HEK293 (cell line): ENCODE data around the gene PIK3C2A.
"Not testable (repeated sequence)": the region's sequence is repeated elsewhere in the genome, so short reads cannot be mapped to it uniquely, and the experiment has no call there.

ENCODE experiments used
- CTCF ChIA-PET: fragments of 350-600 bp; formaldehyde crosslinking; extraction: SDS; loops from one replicate; lab custom pipeline; 2021; ENCODE audit warnings: antibody characterized with exemption; lab: Yijun Ruan, JAX
- POLR2A ChIA-PET: fragments of 300-600 bp; formaldehyde crosslinking; extraction: SDS; loops from one replicate; lab custom pipeline; 2020; ENCODE audit warnings: antibody characterized with exemption, inconsistent platforms; lab: Yijun Ruan, JAX
- H3K27ac ChIP-seq: fragments of 200-500 bp; sonication (Bioruptor generic); 2 replicates; pipeline ENCODE4 v1.5.1; 2014; ENCODE audit warnings: low read depth, low read length, control low read depth, inconsistent platforms; ENCODE audit errors: extremely low read depth
- H3K36me3 ChIP-seq, 2 experiments: fragments of 200-500 bp in 1 of 2; sonication (Bioruptor generic) in 1 of 2; 1 replicate in 1 of 2; 2 replicates in 1 of 2; pipeline ENCODE4 v1.5.1; 2014 to 2017; ENCODE audit warnings: inconsistent platforms in 2 of 2, low read length in 2 of 2; ENCODE audit not compliant: control insufficient read depth in 2 of 2, insufficient read depth in 1 of 2
- H3K4me1 ChIP-seq: fragments of 200-500 bp; sonication (Bioruptor generic); 2 replicates; pipeline ENCODE4 v1.5.1; 2014; ENCODE audit warnings: mild to moderate bottlenecking, low read length, inconsistent platforms; ENCODE audit not compliant: control insufficient read depth, insufficient read depth
- H3K4me3 ChIP-seq: 2 replicates; pipeline ENCODE4 v1.5.1; 2011; ENCODE audit warnings: low read depth, mild to moderate bottlenecking, control low read depth, low read length, moderate library complexity
- H3K9me3 ChIP-seq: fragments of 200-500 bp; sonication (Bioruptor generic); 2 replicates; pipeline ENCODE4 v1.5.1; 2014; ENCODE audit warnings: low read depth, low read length, inconsistent platforms; ENCODE audit not compliant: control insufficient read depth, insufficient read depth
- GLI2 ChIP-seq: fragments of 450-650 bp; formaldehyde crosslinking; IDR thresholded peaks from 2 replicates; pipeline ENCODE4; 2017; ENCODE audit warnings: missing biosample characterization, missing genetic modification characterization, low read depth, borderline replicate concordance
- KLF8 ChIP-seq: fragments of 450-650 bp; formaldehyde crosslinking; IDR thresholded peaks from 2 replicates; pipeline ENCODE4 v1.5.1; 2016; ENCODE audit warnings: missing biosample characterization, missing genetic modification characterization
- PBX3 ChIP-seq: sonication (generic); formaldehyde crosslinking; IDR thresholded peaks from 2 replicates; pipeline ENCODE4 v1.8.1; 2022; ENCODE audit warnings: mild to moderate bottlenecking, moderate library complexity, missing genetic modification reagents
- PRDM1 ChIP-seq: fragments of 450-650 bp; formaldehyde crosslinking; IDR thresholded peaks from 2 replicates; pipeline ENCODE4; 2016; ENCODE audit warnings: missing biosample characterization, missing genetic modification characterization
- PRDM4 ChIP-seq: fragments of 450-650 bp; formaldehyde crosslinking; IDR thresholded peaks from 2 replicates; pipeline ENCODE4 v1.5.1; 2017; ENCODE audit warnings: missing biosample characterization, missing genetic modification characterization
- TSHZ1 ChIP-seq: fragments of 450-650 bp; formaldehyde crosslinking; IDR thresholded peaks from 2 replicates; pipeline ENCODE4 v1.5.1; 2016; ENCODE audit warnings: missing biosample characterization, missing genetic modification characterization, borderline replicate concordance
- ZBTB10 ChIP-seq: fragments of 450-650 bp; formaldehyde crosslinking; IDR thresholded peaks from 2 replicates; pipeline ENCODE4 v1.5.1; 2016; ENCODE audit warnings: missing biosample characterization, missing genetic modification characterization
- ZNF10 ChIP-seq: fragments of 450-650 bp; formaldehyde crosslinking; IDR thresholded peaks from 2 replicates; pipeline ENCODE4 v1.5.1; 2017; ENCODE audit warnings: missing biosample characterization, missing genetic modification characterization
- ZNF112 ChIP-seq: fragments of 450-650 bp; formaldehyde crosslinking; IDR thresholded peaks from 2 replicates; pipeline ENCODE4 v1.5.0; 2017; ENCODE audit warnings: missing biosample characterization, missing genetic modification characterization
- ZNF146 ChIP-seq: fragments of 450-650 bp; formaldehyde crosslinking; IDR thresholded peaks from 2 replicates; pipeline ENCODE4 v1.5.1; 2016; ENCODE audit warnings: missing biosample characterization, missing genetic modification characterization
- ZNF174 ChIP-seq: fragments of 450-650 bp; formaldehyde crosslinking; IDR thresholded peaks from 2 replicates; pipeline ENCODE4 v1.5.0; 2017; ENCODE audit warnings: missing biosample characterization, mild to moderate bottlenecking, missing genetic modification characterization
- ZNF366 ChIP-seq: fragments of 450-650 bp; formaldehyde crosslinking; conservative IDR thresholded peaks from 2 replicates; pipeline ENCODE4 v1.5.1; 2016; ENCODE audit warnings: missing biosample characterization, missing genetic modification characterization
- ZNF580 ChIP-seq: fragments of 450-650 bp; formaldehyde crosslinking; IDR thresholded peaks from 2 replicates; pipeline ENCODE4 v1.5.1; 2016; ENCODE audit warnings: missing biosample characterization, missing genetic modification characterization
- ZNF626 ChIP-seq: fragments of 450-650 bp; sonication (Bioruptor Pico); formaldehyde crosslinking; IDR thresholded peaks from 2 replicates; pipeline ENCODE4 v1.5.1; 2018; ENCODE audit warnings: missing biosample characterization, missing genetic modification characterization, inconsistent platforms
- ZNF660 ChIP-seq: fragments of 450-650 bp; IDR thresholded peaks from 2 replicates; pipeline ENCODE4 v1.5.1; 2018; ENCODE audit warnings: missing biosample characterization, mild to moderate bottlenecking, missing genetic modification characterization

Gene PIK3C2A

GRCh38 chr11:17244046-17244445 lies 36.3 kb upstream of the PIK3C2A start (continued):
- TF ChIP-seq ZBTB10 (tag by site-specific recombination): no peak

- H3K4me3 ChIP-seq, POLR2A ChIA-PET, H3K4me1 ChIP-seq: not testable (repeated sequence)
- CTCF ChIA-PET: interaction anchor here (0.5 kb wide), 1 partner anchor 141 kb away, joined by 3 read pairs; no protein-coding TSS in a partner anchor
- TF ChIP-seq ZNF146 (tag by site-specific recombination) (peak; percentile 96), ZNF580 (tag by site-specific recombination) (0 out of 2 replicates have a peak, but pooled peaks have one; percentile 46)
- TF ChIP-seq, all 188 proteins: peak for 2; not testable (repeated sequence) for 186
- H3K36me3 ChIP-seq, H3K9me3 ChIP-seq, H3K27ac ChIP-seq: not testable (repeated sequence)
Observed at GRCh38 chr11:17242954-17243353, 35.2 kb upstream of the PIK3C2A start.

GRCh38 chr11:17240780-17241179 lies 33.0 kb upstream of the PIK3C2A start:
- ChIA-PET CTCF (interaction anchor here (0.7 to 4.9 kb wide), 2 partner anchors 11 to 1650 kb away, joined by 4 to 24 read pairs; no protein-coding TSS in a partner anchor), POLR2A (no interaction called here)

GRCh38 chr11:17239927-17240326 lies 32.1 kb upstream of the PIK3C2A start:
- CTCF ChIA-PET: interaction anchor here (4.9 kb wide), 1 partner anchor 10 kb away, joined by 24 read pairs; no protein-coding TSS in a partner anchor
- H3K27ac ChIP-seq, H3K4me3 ChIP-seq, H3K36me3 ChIP-seq, POLR2A ChIA-PET, H3K9me3 ChIP-seq, H3K4me1 ChIP-seq: not testable (repeated sequence)

More at GRCh38 chr11:17240780-17241179, 33.0 kb upstream of the PIK3C2A start:
- H3K27ac ChIP-seq: no peak overlapping the region
- no peak overlapping the region for H3K4me3 ChIP-seq
- no peaks in the 10 kb centered on the region for H3K36me3 ChIP-seq
- H3K9me3 ChIP-seq: no peaks in the 10 kb centered on the region
- no peaks in the 10 kb centered on the region for H3K4me1 ChIP-seq
- TF ChIP-seq PRDM4 (tag by site-specific recombination) (no peak), ZNF366 (tag by site-specific recombination) (peak; percentile 87), PRDM1 (tag by site-specific recombination) (peak; percentile 65; the same call in 1 of the 2 replicates)

- H3K4me1 ChIP-seq: no peaks in the 10 kb centered on the region
- no peaks in the 10 kb centered on the region for H3K9me3 ChIP-seq
- H3K36me3 ChIP-seq: no peaks in the 10 kb centered on the region
- H3K4me3 ChIP-seq: no peak overlapping the region
- TF ChIP-seq PBX3 (CRISPR knock-in tag) (no peak), ZNF112 (tag by site-specific recombination) (no peak), ZNF10 (tag by site-specific recombination) (no peak), KLF8 (tag by site-specific recombination) (no peak), TSHZ1 (tag by site-specific recombination) (no peak), GLI2 (tag by site-specific recombination) (no peak), ZNF174 (tag by site-specific recombination) (no peak), ZNF660 (no peak), ZNF626 (tag by site-specific recombination) (no peak)
- ChIA-PET CTCF (interaction anchor here (0.6 to 4.9 kb wide), 3 partner anchors 9 to 63 kb away, joined by 3 to 24 read pairs (median 3); no protein-coding TSS in a partner anchor), POLR2A (no interaction called here)
- H3K27ac ChIP-seq: no peak overlapping the region
Observed at GRCh38 chr11:17238377-17238776, 30.6 kb upstream of the PIK3C2A start.
